HG03025 (cell line): ENCODE measurements around the gene DYDC2.
"Not testable (repeated sequence)": the region's sequence is repeated elsewhere in the genome, so short reads cannot be mapped to it uniquely, and the experiment has no call there.

Source experiments
- ATAC-seq: cut with Tn5 transposase; IDR thresholded peaks from one replicate; pipeline ENCODE4 v1.9.1; 2021; ENCODE audit warnings: mild to moderate bottlenecking, moderate library complexity; ENCODE audit not compliant: unreplicated experiment, low FRiP score

DYDC2 gene

GRCh38 chr10:80411681-80412220 is 55.2 kb downstream of the DYDC2 start:
- ATAC-seq = no peak

- ATAC-seq = no peak
Measured at GRCh38 chr10:80412486-80412885, 55.9 kb downstream of the DYDC2 start.

GRCh38 chr10:80413271-80413996 is 56.9 kb downstream of the DYDC2 start:
- no peak for ATAC-seq

- no peak for ATAC-seq
Measured at GRCh38 chr10:80414142-80414895, 57.7 kb downstream of the DYDC2 start.

GRCh38 chr10:80415734-80416478 is 59.3 kb downstream of the DYDC2 start:
- ATAC-seq = no peak

- no peak for ATAC-seq
Measured at GRCh38 chr10:80416479-80417098, 60.0 kb downstream of the DYDC2 start.

GRCh38 chr10:80417256-80417655 is 60.7 kb downstream of the DYDC2 start:
- not testable (repeated sequence) for ATAC-seq
